WTC11 (cell line): ENCODE data around the gene TRIM73. TPM values are rescaled to one million over a fixed set of nuclear protein-coding genes. Genes with fewer than 3 reads are reported as not detected.
"Not testable (repeated sequence)": the region's sequence is repeated elsewhere in the genome, so short reads cannot be mapped to it uniquely, and the experiment has no call there.

Source experiments
- ATAC-seq: fragments of 200-7000 bp; cut with Tn5 transposase; 2 replicates; pipeline ENCODE4 v1.10.0; 2021; ENCODE audit warnings: mild to moderate bottlenecking, moderate library complexity
- CTCF ChIA-PET: fragments of 300-600 bp; sonication (Branson Sonifier 250); formaldehyde crosslinking; loops from one replicate; lab custom pipeline; 2021; ENCODE audit warnings: antibody characterized with exemption; lab: Charles Lee
- POLR2A ChIA-PET: fragments of 350-600 bp; sonication (Branson Sonifier 250); formaldehyde crosslinking; loops from one replicate; lab custom pipeline; 2021; ENCODE audit warnings: antibody characterized with exemption; lab: Charles Lee
- DNase-seq: peaks from one replicate; pipeline ENCODE4 v3.0.0; 2021; ENCODE audit warnings: low spot score
- H3K27ac Mint-ChIP-seq: 2 replicates; pipeline ENCODE4 v1.8.0; 2021; ENCODE audit warnings: mixed read lengths
- H3K27me3 Mint-ChIP-seq: 2 replicates; pipeline ENCODE4 v1.8.0; 2021; ENCODE audit warnings: low read depth, mild to moderate bottlenecking, moderate library complexity, mixed read lengths
- H3K36me3 Mint-ChIP-seq: 2 replicates; pipeline ENCODE4 v1.8.0; 2021; ENCODE audit warnings: mixed read lengths
- H3K4me1 Mint-ChIP-seq: 2 replicates; pipeline ENCODE4 v1.8.0; 2022; ENCODE audit warnings: mixed read lengths
- H3K4me3 Mint-ChIP-seq: 2 replicates; pipeline ENCODE4 v1.8.0; 2021; ENCODE audit warnings: mild to moderate bottlenecking, moderate library complexity, mixed read lengths
- H3K9me3 Mint-ChIP-seq: 2 replicates; pipeline ENCODE4 v1.8.0; 2021; ENCODE audit warnings: mixed read lengths
- ZNF416 ChIP-seq: fragments of 250-450 bp; sonication (Bioruptor Pico); IDR thresholded peaks from 2 replicates; pipeline ENCODE4 v1.9.0; 2021; ENCODE audit warnings: mild to moderate bottlenecking, inconsistent platforms
- total RNA-seq: library from RNA; stranded (reverse); gene quantifications from 3 replicates; pipeline ENCODE4 v1.2.3, GENCODE V29; 2021

Gene TRIM73
- total RNA-seq, 1 experiment from 2014 or later: 3.0 TPM

- H3K9me3 Mint-ChIP-seq, POLR2A ChIA-PET, DNase-seq, H3K4me1 Mint-ChIP-seq, H3K27me3 Mint-ChIP-seq, H3K4me3 Mint-ChIP-seq, CTCF ChIA-PET, ATAC-seq: not testable (repeated sequence)
- Mint-ChIP-seq H3K27ac (peak overlapping the region; percentile 53; the same call in 1 of the 2 replicates), H3K36me3 (peaks cover 19% of the 10 kb centered on the region)
Measured at GRCh38 chr7:75419210-75419609, 23.8 kb downstream of the TRIM73 start.

GRCh38 chr7:75419693-75420092 is 24.3 kb downstream of the TRIM73 start:
- ATAC-seq, H3K4me1 Mint-ChIP-seq, H3K27me3 Mint-ChIP-seq, POLR2A ChIA-PET, H3K9me3 Mint-ChIP-seq, DNase-seq, H3K4me3 Mint-ChIP-seq, CTCF ChIA-PET: not testable (repeated sequence)
- H3K36me3 Mint-ChIP-seq: peaks cover 24% of the 10 kb centered on the region
- H3K27ac Mint-ChIP-seq: peak overlapping the region; percentile 83

- POLR2A ChIA-PET, DNase-seq: not testable (repeated sequence)
Measured at GRCh38 chr7:75420152-75420551, 24.7 kb downstream of the TRIM73 start.

GRCh38 chr7:75421798-75422710 is 26.6 kb downstream of the TRIM73 start:
- H3K4me3 Mint-ChIP-seq, POLR2A ChIA-PET, CTCF ChIA-PET, H3K27me3 Mint-ChIP-seq, ATAC-seq, H3K9me3 Mint-ChIP-seq, H3K27ac Mint-ChIP-seq, H3K4me1 Mint-ChIP-seq, DNase-seq: not testable (repeated sequence)
- H3K36me3 Mint-ChIP-seq: peaks cover 17% of the 10 kb centered on the region

More at GRCh38 chr7:75420152-75420551, 24.7 kb downstream of the TRIM73 start:
- H3K9me3 Mint-ChIP-seq, H3K4me1 Mint-ChIP-seq, H3K4me3 Mint-ChIP-seq, CTCF ChIA-PET, ATAC-seq, H3K27me3 Mint-ChIP-seq: not testable (repeated sequence)
- Mint-ChIP-seq H3K36me3 (peaks cover 24% of the 10 kb centered on the region), H3K27ac (peak overlapping the region; percentile 94)

GRCh38 chr7:75423481-75423880 is 28.1 kb downstream of the TRIM73 start:
- H3K9me3 Mint-ChIP-seq, H3K27ac Mint-ChIP-seq, POLR2A ChIA-PET, H3K27me3 Mint-ChIP-seq, ATAC-seq, H3K4me1 Mint-ChIP-seq, CTCF ChIA-PET, DNase-seq, H3K4me3 Mint-ChIP-seq: not testable (repeated sequence)
- peaks cover 23% of the 10 kb centered on the region for H3K36me3 Mint-ChIP-seq

DNA sequence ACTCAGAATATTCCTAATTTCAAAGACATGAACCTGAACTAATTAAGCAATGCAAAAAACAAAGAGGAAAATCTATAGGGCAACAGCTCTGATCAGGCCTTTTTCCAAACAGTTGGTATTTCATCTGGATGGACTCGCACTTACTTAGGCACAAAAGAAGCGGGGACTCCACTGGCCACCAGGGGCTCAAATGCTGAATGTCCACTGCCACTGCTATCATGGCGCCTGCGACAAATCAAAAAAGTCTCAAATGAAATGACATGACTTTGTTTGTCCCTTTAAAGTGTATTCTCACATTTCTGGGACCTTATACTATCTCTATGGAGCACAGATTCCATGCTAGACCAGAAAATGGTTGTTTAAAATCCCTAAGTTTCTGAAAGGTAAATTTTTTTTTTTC is 43.6 kb downstream of the TRIM73 start:
- H3K4me1 Mint-ChIP-seq, H3K9me3 Mint-ChIP-seq, H3K27ac Mint-ChIP-seq, H3K4me3 Mint-ChIP-seq, POLR2A ChIA-PET, ATAC-seq, H3K27me3 Mint-ChIP-seq, CTCF ChIA-PET, DNase-seq: not testable (repeated sequence)
- H3K36me3 Mint-ChIP-seq: peaks cover 56% of the 10 kb centered on the region

DNA sequence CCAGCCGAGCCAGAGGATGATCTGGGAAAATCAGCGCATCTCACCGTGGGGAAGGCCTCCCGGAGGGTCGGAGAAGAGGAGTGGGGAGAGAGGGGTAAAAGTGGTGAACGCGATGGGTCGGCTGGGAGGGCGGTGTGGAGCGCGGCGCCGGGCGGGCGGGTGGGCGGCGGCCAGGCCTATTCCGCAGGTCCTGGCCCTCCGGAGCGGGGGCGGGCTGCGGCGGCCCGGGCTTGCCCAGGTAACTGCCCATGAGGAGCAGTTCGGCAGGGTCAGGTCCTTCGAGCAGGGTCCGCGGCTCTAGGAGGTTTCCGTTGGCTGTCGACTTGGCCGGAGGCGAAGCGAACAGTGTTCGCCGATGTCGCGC is 46.7 kb downstream of the TRIM73 start:
- Mint-ChIP-seq H3K36me3 (peaks cover 33% of the 10 kb centered on the region), H3K4me3 (peak overlapping the region; percentile 89), H3K27ac (peak overlapping the region; percentile 87; the same call in 1 of the 2 replicates)
- H3K27me3 Mint-ChIP-seq, ATAC-seq, POLR2A ChIA-PET, H3K4me1 Mint-ChIP-seq, DNase-seq, H3K9me3 Mint-ChIP-seq, CTCF ChIA-PET: not testable (repeated sequence)

GRCh38 chr7:75442465-75443111 is 47.2 kb downstream of the TRIM73 start:
- TF ChIP-seq ZNF416 (CRISPR knock-in tag): peak; percentile 88; the same call in 1 of the 2 replicates
- H3K27me3 Mint-ChIP-seq, CTCF ChIA-PET, H3K9me3 Mint-ChIP-seq, H3K4me1 Mint-ChIP-seq, POLR2A ChIA-PET: not testable (repeated sequence)
- peak overlapping the region; percentile 96 for H3K27ac Mint-ChIP-seq
- ATAC-seq (peak; percentile 79), DNase-seq (peak; percentile 23)
- H3K4me3 Mint-ChIP-seq: peak overlapping the region; percentile 87
- peaks cover 28% of the 10 kb centered on the region for H3K36me3 Mint-ChIP-seq

DNA sequence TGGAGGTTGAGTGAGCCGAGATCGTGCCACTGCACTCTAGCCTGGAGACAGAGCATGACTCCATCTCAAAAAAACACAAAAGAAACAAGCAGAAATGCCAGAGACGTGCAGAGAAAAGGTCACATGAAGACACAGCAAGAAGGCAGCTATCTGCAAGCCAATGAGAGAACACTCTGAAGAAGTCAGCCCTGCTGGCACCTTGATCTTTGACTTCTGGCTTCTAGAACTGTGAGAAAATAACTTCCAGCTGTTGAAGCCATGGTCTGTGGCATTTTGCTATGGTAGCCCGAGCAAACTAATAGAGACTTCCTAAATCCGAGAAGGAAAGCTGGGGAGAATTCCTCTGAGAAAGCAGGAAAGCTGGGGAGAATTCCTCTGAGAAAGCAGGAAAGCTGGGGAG is 54.5 kb downstream of the TRIM73 start:
- DNase-seq, H3K36me3 Mint-ChIP-seq, ATAC-seq, H3K4me1 Mint-ChIP-seq, H3K27ac Mint-ChIP-seq, H3K9me3 Mint-ChIP-seq, CTCF ChIA-PET, POLR2A ChIA-PET, H3K27me3 Mint-ChIP-seq, H3K4me3 Mint-ChIP-seq: not testable (repeated sequence)

GRCh38 chr7:75452494-75452955 is 57.1 kb downstream of the TRIM73 start:
- CTCF ChIA-PET, H3K4me1 Mint-ChIP-seq, POLR2A ChIA-PET, H3K36me3 Mint-ChIP-seq, DNase-seq, H3K4me3 Mint-ChIP-seq, H3K27me3 Mint-ChIP-seq, H3K27ac Mint-ChIP-seq, H3K9me3 Mint-ChIP-seq: not testable (repeated sequence)
- ATAC-seq: peak; percentile 85
